Activated T-cell treated with anti-CD3 and anti-CD28 coated beads for 1 hour (primary cell): Measurements from ENCODE around the gene FKRP.

Source experiments
- DNase-seq: peaks from one replicate; pipeline ENCODE4 v3.0.0-alpha.2; 2020; ENCODE audit warnings: low read depth

The FKRP gene

GRCh38 chr19:46719629-46720502 lies 26.0 kb upstream of the FKRP start:
- no peak for DNase-seq

- no peak for DNase-seq
These were observed 25.2 kb upstream of the FKRP start for GRCh38 chr19:46720503-46721239.

- no peak for DNase-seq
These were observed 24.4 kb upstream of the FKRP start for GRCh38 chr19:46721269-46722003.

GRCh38 chr19:46722004-46722380 lies 23.9 kb upstream of the FKRP start:
- no peak for DNase-seq

- no peak for DNase-seq
These were observed 23.3 kb upstream of the FKRP start for GRCh38 chr19:46722421-46723022.

GRCh38 chr19:46723023-46723461 lies 22.8 kb upstream of the FKRP start:
- DNase-seq = no peak

- DNase-seq = no peak
These were observed 22.4 kb upstream of the FKRP start for GRCh38 chr19:46723471-46723870.

GRCh38 chr19:46724468-46724867 lies 21.4 kb upstream of the FKRP start:
- DNase-seq = no peak

- DNase-seq = no peak
These were observed 20.6 kb upstream of the FKRP start for GRCh38 chr19:46725036-46725820.

GRCh38 chr19:46725859-46726393 lies 19.9 kb upstream of the FKRP start:
- no peak for DNase-seq

- no peak for DNase-seq
These were observed 19.3 kb upstream of the FKRP start for GRCh38 chr19:46726551-46726950.

- DNase-seq = no peak
These were observed 18.8 kb upstream of the FKRP start for GRCh38 chr19:46726971-46727501.

GRCh38 chr19:46727757-46728156 lies 18.1 kb upstream of the FKRP start:
- no peak for DNase-seq

GRCh38 chr19:46728208-46728607 lies 17.6 kb upstream of the FKRP start:
- DNase-seq = no peak

GRCh38 chr19:46728693-46729339 lies 17.0 kb upstream of the FKRP start:
- peak; percentile 84 for DNase-seq

- DNase-seq = no peak
These were observed 16.2 kb upstream of the FKRP start for GRCh38 chr19:46729696-46730095.

- DNase-seq = no peak
These were observed 15.7 kb upstream of the FKRP start for GRCh38 chr19:46730187-46730586.

- DNase-seq = no peak
These were observed 15.3 kb upstream of the FKRP start for GRCh38 chr19:46730595-46730994.

GRCh38 chr19:46731007-46731501 lies 14.8 kb upstream of the FKRP start:
- DNase-seq = no peak

- no peak for DNase-seq
These were observed 14.3 kb upstream of the FKRP start for GRCh38 chr19:46731584-46731983.
